GM10248 (cell line): ENCODE results near the gene TCEA3.

Experiments used
- CTCF ChIA-PET: fragments of 300-600 bp; sonication (Branson Sonifier 250); formaldehyde crosslinking; extraction: SDS; loops from one replicate; lab custom pipeline; 2021; ENCODE audit warnings: antibody characterized with exemption; lab: Yijun Ruan, JAX
- POLR2A ChIA-PET: fragments of 350-650 bp; sonication (Branson Sonifier 250); formaldehyde crosslinking; extraction: SDS; loops from one replicate; lab custom pipeline; 2020; ENCODE audit warnings: antibody characterized with exemption; lab: Yijun Ruan, JAX
- DNase-seq: peaks from one replicate; pipeline ENCODE4 v3.0.0; 2012; ENCODE audit errors: extremely low spot score
- TF ChIP-seq, protein P1 (sequence below): IDR thresholded peaks from 2 replicates; pipeline ENCODE4 v1.5.1; 2012; ENCODE audit warnings: mild to moderate bottlenecking, low read depth; ENCODE audit errors: extremely low read depth, missing control alignments, control extremely low read depth

TCEA3 gene

DNA sequence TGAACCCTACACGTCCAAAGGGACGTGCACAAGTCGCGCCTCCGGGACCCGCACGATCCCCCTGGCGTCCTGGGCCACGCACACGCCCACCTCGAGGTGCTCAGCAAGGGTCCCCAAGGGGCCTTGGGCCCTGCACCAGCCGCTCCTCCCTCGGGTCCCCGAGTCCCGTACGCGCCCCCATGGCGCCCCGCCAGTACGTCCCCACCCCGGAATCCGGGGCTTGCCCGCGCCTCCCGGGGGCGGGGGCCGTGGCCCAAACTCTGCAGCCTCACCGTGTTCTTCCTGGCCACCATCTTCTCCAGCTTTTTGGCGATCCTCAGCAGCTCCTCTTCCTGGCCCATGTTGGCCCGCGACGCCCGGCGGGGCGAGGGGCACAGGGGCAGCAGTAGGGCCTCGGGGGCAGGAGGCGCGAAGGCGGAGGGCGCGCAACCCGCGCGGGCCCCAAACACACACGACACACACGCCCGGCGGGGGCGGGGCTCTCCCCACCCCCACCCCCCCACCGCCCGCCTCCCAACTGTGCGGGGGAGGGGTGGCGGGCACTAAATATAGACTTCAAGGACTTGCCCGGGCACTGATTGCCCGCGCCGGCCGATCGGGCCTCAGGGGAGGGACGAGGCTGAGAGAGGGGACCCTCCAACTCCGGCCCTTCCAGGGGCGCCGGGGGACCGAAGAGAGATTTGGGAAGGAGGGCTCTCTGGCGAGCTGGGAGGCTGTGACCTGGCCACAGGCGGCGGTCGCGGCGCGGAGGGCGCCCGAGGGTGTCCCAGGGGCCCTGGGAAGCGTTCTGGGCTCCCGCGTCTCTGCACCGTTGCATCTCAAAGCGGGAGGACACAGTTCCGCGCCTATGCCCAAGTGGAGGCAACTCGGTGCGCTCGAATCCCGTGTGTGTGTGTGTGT is at the start of gene TCEA3:
Gene TCEA3 (minus strand): TSS at position 456 of the 900 bp plus-strand sequence. CDS start 115 bp downstream, at position 341.
- TF ChIP-seq, protein P1, sequence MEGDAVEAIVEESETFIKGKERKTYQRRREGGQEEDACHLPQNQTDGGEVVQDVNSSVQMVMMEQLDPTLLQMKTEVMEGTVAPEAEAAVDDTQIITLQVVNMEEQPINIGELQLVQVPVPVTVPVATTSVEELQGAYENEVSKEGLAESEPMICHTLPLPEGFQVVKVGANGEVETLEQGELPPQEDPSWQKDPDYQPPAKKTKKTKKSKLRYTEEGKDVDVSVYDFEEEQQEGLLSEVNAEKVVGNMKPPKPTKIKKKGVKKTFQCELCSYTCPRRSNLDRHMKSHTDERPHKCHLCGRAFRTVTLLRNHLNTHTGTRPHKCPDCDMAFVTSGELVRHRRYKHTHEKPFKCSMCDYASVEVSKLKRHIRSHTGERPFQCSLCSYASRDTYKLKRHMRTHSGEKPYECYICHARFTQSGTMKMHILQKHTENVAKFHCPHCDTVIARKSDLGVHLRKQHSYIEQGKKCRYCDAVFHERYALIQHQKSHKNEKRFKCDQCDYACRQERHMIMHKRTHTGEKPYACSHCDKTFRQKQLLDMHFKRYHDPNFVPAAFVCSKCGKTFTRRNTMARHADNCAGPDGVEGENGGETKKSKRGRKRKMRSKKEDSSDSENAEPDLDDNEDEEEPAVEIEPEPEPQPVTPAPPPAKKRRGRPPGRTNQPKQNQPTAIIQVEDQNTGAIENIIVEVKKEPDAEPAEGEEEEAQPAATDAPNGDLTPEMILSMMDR, result no peak
- CTCF ChIA-PET, result interaction anchor here (1.1 kb wide), 1 partner anchor 9 kb away, joined by 4 read pairs; no protein-coding TSS in a partner anchor
- POLR2A ChIA-PET, result interaction anchor here (1.1 kb wide), 1 partner anchor 16 kb away, joined by 4 read pairs; no protein-coding TSS in a partner anchor
- no peak for DNase-seq

DNA sequence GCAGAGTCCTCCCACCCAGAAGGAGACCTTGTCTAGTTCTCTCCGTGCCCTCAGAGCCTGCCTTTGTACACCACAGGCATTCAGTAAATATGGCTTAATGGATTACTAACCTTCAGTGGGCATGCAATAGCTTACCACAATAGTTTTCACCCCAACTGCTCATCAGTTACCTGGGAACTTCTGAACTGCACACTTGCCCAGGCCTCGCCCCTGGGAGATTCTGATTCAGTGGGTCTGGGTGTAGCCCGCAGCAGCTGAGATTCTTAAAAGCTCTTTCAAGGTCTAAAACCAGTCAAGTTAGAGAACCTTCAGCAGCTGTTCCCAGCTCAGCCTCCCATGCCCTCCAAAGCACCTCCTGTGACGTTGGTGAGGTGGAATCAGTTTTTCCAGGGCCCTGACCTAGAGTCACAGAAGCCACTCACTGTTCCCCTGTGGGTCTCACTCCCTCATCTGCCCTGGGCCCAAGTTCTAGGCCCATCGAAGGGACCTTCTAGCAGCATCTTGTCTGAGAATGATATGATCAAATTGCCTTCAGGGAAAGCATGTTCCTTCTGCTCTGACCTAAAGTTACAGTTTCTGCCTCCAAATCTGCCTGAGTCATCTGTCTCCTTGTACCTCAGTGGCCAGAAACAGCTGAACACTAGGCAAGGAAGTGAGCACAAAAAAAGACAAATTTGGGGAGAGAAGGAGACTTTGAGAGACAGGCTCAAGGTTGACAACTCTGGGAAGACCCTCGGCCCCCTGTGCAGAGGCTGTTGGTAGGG is 48.7 kb upstream of the TCEA3 start:
- no peak for DNase-seq
- CTCF ChIA-PET, result interaction anchor here (1.5 to 1.9 kb wide), 3 partner anchors 10 to 23 kb away, joined by 4 to 8 read pairs (median 4); partner anchors contain the start of gene ASAP3
- POLR2A ChIA-PET, result no interaction called here
- TF ChIP-seq, protein P1, result no peak

DNA sequence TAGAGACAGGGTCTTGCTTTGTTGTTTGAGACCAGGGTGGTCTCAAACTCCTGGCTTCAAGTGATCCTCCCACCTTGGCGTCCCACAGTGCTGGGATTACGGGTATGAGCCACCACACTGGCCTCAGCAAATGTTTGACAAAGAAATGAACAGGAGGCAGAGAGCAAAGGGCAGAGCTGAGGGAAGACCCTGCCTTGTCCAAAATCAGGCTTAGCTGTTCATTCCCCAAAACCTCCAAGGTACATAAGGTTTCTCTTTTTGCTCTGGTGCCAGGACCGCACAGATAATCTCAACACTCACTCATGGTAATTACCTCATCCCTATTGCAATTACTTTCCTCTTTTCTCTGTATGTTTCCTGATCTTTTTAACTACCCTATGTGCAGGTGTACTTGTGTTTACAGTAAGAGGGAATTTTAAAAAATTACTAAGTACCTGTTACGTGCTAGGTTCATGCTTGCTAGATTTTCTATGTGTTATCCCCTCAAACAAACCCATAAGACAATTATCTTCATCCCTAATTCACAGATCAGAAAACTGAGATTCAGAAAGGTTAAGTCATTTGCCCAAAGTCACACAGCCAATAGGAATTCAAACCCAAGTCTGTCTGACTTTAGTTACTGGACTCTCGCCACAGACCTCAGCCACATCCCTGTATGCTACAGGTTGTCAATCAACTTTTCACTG is 47.9 kb upstream of the TCEA3 start:
- TF ChIP-seq, protein P1, result no peak
- ChIA-PET CTCF (interaction anchor here (1.5 to 1.9 kb wide), 3 partner anchors 11 to 24 kb away, joined by 4 to 8 read pairs (median 4); partner anchors contain the start of gene ASAP3), POLR2A (no interaction called here)
- no peak for DNase-seq

DNA sequence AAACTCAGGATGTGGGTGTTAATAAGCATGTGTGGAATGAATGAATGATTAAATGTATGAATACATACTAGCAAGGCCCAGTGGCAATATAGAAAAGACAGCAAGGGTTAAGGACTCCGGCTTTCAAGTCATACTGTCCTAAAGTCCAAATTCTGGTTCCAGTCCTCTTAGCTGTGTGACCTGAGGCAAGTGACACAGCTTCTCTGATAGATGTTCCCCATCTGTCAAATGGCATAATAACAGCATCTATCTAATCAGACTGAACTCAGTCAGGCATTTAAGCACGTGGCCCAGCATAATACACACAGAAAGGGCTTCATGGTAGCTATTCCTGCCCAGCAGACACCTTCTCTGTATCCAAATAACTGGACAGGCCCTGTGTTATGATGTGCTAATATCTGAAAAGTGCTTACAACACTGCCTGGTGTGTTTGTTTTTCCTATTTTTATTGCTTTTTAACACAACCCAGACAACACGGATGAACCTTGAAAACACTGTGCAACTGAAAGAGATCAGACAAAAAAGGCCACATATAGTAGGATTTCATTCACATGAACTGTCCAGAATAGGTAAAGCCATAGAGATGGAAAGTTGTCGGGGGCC is 47.0 kb upstream of the TCEA3 start:
- no peak for DNase-seq
- TF ChIP-seq, protein P1, result no peak
- ChIA-PET POLR2A (no interaction called here), CTCF (interaction anchor here (1.0 to 1.8 kb wide), 3 partner anchors 12 to 31 kb away, joined by 3 to 4 read pairs (median 3); partner anchors contain the start of gene ASAP3)

DNA sequence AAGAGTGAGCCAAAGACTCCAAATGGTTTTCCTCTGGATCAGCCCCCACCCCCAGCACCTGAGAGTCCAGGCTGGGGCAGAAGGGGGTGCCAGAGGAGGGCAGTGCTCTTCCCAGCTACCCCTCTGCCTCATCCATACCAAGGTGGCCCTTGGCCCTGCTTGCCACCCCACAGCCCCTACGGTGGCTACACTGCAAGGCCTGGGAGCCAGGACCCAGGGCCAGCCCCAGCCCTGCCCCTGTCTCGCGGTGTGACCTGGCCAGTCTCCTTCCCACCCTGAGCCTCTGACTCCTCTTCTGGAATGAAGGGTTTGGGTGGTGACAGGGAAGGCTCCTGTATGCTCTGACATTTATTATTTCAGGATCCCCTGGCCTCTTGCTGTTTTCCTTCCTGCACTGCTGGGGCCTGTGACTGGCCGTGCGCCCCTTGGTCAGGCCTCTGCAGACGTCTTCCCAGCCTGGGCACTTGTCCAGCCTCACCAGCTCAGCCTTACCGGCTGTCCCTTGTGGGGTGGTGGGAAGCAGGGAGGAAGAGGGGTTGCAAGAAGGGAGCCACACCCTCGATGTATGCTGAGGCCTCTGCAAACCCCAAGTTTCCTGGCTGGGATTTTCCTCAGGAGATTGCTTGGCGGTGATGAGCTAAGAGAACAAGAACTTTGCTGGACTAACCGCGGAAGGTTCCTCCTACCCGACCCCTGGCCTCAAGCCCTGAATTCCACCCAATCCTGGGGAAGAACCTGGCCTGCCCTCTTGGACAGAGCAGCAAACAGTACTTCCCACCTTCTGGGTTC is 45.9 kb upstream of the TCEA3 start:
- ChIA-PET POLR2A (no interaction called here), CTCF (interaction anchor here (0.9 kb wide), 1 partner anchor 14 kb away, joined by 3 read pairs; the partner anchor contains the start of gene ASAP3)
- TF ChIP-seq, protein P1, result no peak
- no peak for DNase-seq
